Tibial artery (tissue), 4 donors: ENCODE data around the gene CFAP43.

ENCODE experiments used
- DNase-seq, 2 donors: peaks; one replicate each; pipeline ENCODE4 v3.0.0-alpha.2; 2019
- H3K27ac ChIP-seq, 2 donors: fragments of 200-600 bp; sonication (generic) in 1 of 2; 1 replicate in 1 of 2; 2 replicates in 1 of 2; pipeline ENCODE4 v1.5.1; 2018 to 2019; ENCODE audit warnings: mild to moderate bottlenecking in 1 of 2
- H3K27me3 ChIP-seq, 2 donors: fragments of 200-600 bp; sonication (generic) in 1 of 2; one replicate each; pipeline versions ENCODE4 v1.5.1 to v1.6.0; 2016 to 2019
- H3K36me3 ChIP-seq, 3 donors: fragments of 200-600 bp; sonication (generic) in 2 of 3; one replicate each; pipeline ENCODE4 v1.5.1; 2016 to 2019; ENCODE audit warnings: mild to moderate bottlenecking in 2 of 3
- H3K4me1 ChIP-seq, 4 donors: fragments of 200-600 bp; sonication (generic) in 2 of 4; 1 replicate in 3 of 4; 2 replicates in 1 of 4; pipeline ENCODE4 v1.5.1; 2016 to 2019
- H3K4me3 ChIP-seq, 2 donors: fragments of 200-600 bp; sonication (generic) in 1 of 2; 1 replicate in 1 of 2; 2 replicates in 1 of 2; pipeline ENCODE4 v1.5.1; 2018 to 2019; ENCODE audit warnings: mild to moderate bottlenecking in 2 of 2
- H3K9me3 ChIP-seq, 3 donors: fragments of 200-600 bp; sonication (generic) in 1 of 3; one replicate each; pipeline ENCODE4 v1.5.1; 2016 to 2019
- intact Hi-C: fragments of 100-400 bp; cut with DNase I; formaldehyde crosslinking; loops from one replicate; pipeline ENCODE4 v1.15.0; 2023; ENCODE audit warnings: low total_unique reads
- TF ChIP-seq, protein P1 (sequence below), 2 experiments: fragments of 200-600 bp in 1 of 2; fragments of 450-650 bp in 1 of 2; IDR thresholded peaks; one replicate each; pipeline ENCODE4 v1.5.1; 2017 to 2019; ENCODE audit warnings: antibody characterized with exemption in 2 of 2, mild to moderate bottlenecking in 1 of 2, moderate library complexity in 1 of 2

The CFAP43 gene

GRCh38 chr10:104254493-104255310 is 22.5 kb upstream of the CFAP43 start, which contains the start of gene GSTO1:
GSTO1 (plus strand) TSS chr10:104254892; CDS start chr10:104254929, 37 bp downstream.
- TF ChIP-seq, protein P1, sequence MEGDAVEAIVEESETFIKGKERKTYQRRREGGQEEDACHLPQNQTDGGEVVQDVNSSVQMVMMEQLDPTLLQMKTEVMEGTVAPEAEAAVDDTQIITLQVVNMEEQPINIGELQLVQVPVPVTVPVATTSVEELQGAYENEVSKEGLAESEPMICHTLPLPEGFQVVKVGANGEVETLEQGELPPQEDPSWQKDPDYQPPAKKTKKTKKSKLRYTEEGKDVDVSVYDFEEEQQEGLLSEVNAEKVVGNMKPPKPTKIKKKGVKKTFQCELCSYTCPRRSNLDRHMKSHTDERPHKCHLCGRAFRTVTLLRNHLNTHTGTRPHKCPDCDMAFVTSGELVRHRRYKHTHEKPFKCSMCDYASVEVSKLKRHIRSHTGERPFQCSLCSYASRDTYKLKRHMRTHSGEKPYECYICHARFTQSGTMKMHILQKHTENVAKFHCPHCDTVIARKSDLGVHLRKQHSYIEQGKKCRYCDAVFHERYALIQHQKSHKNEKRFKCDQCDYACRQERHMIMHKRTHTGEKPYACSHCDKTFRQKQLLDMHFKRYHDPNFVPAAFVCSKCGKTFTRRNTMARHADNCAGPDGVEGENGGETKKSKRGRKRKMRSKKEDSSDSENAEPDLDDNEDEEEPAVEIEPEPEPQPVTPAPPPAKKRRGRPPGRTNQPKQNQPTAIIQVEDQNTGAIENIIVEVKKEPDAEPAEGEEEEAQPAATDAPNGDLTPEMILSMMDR (IDR thresholded peaks at IDR 0.05), result peak in 1 of 2 experiments; percentile 4
- Histone ChIP-seq H3K4me3 (peak within 1 kb of the TSS; percentile 90 to 92), H3K36me3 (peaks cover 7 to 22% (median 21%) of the 10 kb centered on the region in 3 donors), H3K27ac (peak within 1 kb of the TSS; percentile 97), H3K4me1 (peaks cover 0 to 29% (median 14%) of the 10 kb centered on the region in 4 donors), H3K9me3 (no peaks in the 10 kb centered on the region), H3K27me3 (no peaks in the 10 kb centered on the region)
- DNase-seq, result peak; percentile 87 to 93
- intact Hi-C loops, result no loop called here

DNA sequence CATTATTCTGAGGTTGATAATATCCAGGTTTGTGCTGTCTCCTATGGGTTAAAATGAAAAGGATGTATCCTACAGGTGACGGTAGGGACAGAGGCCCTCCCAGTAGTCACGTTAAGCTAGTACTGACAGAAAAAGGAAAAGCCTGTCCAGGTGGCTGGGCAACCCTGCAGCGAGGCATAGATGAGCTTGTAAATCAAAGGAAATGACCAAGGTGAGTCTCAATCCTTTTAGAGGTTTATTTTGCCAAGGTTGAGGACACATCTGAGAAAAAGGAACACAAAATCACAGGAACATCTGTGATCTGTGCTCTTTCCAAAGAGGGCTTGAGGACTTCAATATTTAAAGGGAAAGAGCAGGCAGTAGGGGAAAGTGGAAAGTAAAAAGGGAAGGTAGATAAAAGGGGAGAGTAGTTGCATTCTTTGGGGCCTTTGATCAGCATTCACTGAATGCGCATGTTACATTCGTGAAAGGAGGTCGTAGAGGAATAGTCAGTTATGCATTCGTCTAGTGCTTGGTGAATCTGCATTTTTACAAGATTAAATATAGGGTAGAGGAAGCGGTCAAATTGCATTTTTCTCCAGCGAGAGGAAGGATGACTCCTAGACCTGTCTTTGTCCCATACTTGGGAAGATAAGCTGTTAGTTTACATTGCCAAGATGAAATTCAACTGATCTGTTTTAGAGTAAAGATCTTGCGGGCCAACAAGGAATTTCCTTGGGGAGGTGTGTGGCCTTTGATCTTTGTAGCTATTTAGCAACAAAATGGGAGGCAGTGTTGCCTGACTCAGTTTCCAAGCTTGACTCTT is 21.6 kb upstream of the CFAP43 start:
- Histone ChIP-seq H3K9me3 (no peaks in the 10 kb centered on the region), H3K4me1 (peaks cover 0 to 23% (median 11%) of the 10 kb centered on the region in 4 donors), H3K36me3 (peaks cover 4 to 15% (median 15%) of the 10 kb centered on the region in 3 donors), H3K4me3 (peak overlapping the region; percentile 90 to 92), H3K27ac (peak overlapping the region; percentile 97), H3K27me3 (no peaks in the 10 kb centered on the region)
- intact Hi-C loops, result no loop called here
- no peak for DNase-seq
- TF ChIP-seq, protein P1 (IDR thresholded peaks at IDR 0.05), result no peak

DNA sequence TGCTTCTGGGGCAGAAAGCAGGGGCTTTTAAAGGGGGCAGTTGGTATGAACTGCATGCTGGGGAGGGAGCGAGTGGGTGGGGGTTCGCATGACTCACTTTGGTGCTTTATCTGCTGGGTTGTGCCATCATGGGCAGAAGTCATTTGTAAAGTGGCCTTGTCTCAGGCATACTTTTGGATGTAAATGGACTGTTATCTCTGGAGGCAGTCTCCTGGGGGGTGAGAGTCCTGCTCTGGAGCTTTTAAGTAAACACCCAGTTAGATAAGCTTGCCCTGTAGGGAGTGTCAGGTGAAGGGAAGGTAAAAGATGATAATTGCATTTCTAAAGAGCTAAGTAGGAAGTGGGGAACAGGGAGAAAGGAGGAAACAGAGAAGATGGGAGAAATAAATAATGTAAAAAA is 20.9 kb upstream of the CFAP43 start:
- no peak overlapping the region for H3K4me3 ChIP-seq
- H3K36me3 ChIP-seq, result peaks cover 0 to 9% (median 8%) of the 10 kb centered on the region in 3 donors
- no peaks in the 10 kb centered on the region for H3K27me3 ChIP-seq
- H3K27ac ChIP-seq, result no peak overlapping the region
- no peaks in the 10 kb centered on the region for H3K9me3 ChIP-seq
- TF ChIP-seq, protein P1 (IDR thresholded peaks at IDR 0.05), result no peak
- peaks cover 0 to 23% (median 11%) of the 10 kb centered on the region in 4 donors for H3K4me1 ChIP-seq
- intact Hi-C loops, result no loop called here
- no peak for DNase-seq

GRCh38 chr10:104252368-104252767 is 20.2 kb upstream of the CFAP43 start:
- no peak for DNase-seq
- Histone ChIP-seq H3K27me3 (no peaks in the 10 kb centered on the region), H3K36me3 (peaks cover 0 to 1% (median under 1%) of the 10 kb centered on the region in 3 donors), H3K9me3 (no peaks in the 10 kb centered on the region), H3K27ac (no peak overlapping the region), H3K4me3 (no peak overlapping the region), H3K4me1 (peaks cover 0 to 20% (median 11%) of the 10 kb centered on the region in 4 donors)
- TF ChIP-seq, protein P1 (IDR thresholded peaks at IDR 0.05), result no peak
- intact Hi-C loops, result no loop called here

DNA sequence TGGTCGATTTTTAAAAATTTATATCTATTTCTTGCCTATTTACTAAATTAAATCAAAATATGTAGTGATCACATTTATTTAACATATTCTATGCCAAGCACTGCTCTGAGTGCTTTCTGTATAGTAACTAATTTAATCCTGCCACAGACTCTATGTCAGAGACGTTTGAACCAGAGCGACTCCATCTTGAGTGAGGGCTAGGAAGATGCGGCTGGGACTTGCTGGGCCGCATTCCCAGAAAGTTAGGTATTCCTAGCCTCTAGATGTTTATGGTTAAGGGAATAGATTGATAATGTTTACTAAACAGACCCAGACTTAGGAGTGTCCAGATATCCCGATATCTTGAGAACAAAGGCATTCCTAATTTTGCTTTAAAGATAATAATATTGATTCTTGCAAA is 19.3 kb upstream of the CFAP43 start:
- TF ChIP-seq, protein P1 (IDR thresholded peaks at IDR 0.05), result no peak
- intact Hi-C loops, result no loop called here

More for the DNA sequence above, 19.3 kb upstream of the CFAP43 start:
- Histone ChIP-seq H3K9me3 (no peaks in the 10 kb centered on the region), H3K36me3 (no peaks in the 10 kb centered on the region), H3K4me1 (peaks cover 0 to 11% (median 7%) of the 10 kb centered on the region in 4 donors), H3K27ac (no peak overlapping the region), H3K4me3 (no peak overlapping the region), H3K27me3 (no peaks in the 10 kb centered on the region)
- no peak for DNase-seq
